Activated CD4-positive, alpha-beta T cell treated with anti-CD3 and anti-CD28 coated beads for 24 hours (primary cell): ENCODE results near the gene ATP6V1B1.

ENCODE experiments used
- DNase-seq, 2 donors: peaks; one replicate each; pipeline ENCODE4 v3.0.0-alpha.2; 2020; ENCODE audit warnings: low read depth in 2 of 2

Gene ATP6V1B1

DNA sequence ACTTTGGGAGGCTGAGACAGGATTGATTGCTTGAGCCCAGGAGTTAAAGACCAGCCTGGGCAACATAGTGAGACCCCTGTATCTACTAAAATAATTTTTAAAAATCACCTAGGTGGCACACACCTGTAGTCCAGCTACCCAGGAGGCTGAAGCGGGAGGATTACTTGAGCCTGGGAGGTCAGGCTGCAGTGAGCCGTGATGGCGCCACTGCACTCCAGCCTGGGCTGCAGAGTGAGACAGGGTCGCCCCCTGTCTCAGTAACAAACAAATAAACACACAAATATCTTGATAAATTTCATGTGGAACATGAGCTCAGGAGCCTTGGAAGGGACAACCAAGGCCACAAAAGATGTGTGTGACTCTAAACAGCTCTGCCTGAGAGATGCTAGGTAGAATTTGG lies 31.0 kb downstream of the ATP6V1B1 start:
- no peak for DNase-seq

DNA sequence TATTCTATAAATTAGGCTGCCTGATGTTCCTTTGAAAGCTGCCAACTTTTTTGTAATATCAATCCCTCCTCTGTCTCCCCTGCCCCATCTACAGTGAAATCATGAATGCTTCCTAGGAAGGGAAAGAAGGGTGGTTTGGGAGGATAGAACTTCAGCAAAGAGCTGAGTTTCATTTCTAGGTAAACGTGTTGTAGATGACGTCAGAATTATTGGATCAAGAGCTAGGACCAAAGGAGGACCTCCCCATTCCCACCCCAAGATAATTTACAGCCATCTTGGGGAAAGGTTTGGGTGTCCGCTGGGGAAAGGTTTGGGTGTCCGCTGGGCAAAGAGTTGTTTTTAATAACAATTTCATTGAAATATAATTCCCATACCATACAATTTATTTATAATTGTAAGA lies 31.5 kb downstream of the ATP6V1B1 start:
- DNase-seq = no peak

DNA sequence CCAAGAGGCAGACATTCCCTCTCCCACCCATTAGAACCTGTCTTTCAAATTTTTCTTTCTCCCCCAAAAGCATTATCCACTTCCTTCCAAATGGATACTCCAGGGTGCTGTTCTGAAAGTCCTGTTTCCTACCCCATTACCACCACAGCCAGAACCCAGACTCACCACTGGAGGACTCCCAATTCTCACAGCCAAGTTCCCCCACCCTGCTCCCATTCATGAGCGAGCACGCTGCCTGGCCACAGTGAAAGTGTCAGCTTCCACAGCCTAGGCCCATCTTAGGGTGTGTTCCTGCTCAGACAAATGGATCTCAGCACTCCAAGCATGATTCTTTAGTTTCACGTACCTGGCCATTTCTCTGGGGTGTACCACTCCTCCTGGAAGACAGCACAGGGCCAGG lies 38.9 kb downstream of the ATP6V1B1 start:
- DNase-seq = no peak

DNA sequence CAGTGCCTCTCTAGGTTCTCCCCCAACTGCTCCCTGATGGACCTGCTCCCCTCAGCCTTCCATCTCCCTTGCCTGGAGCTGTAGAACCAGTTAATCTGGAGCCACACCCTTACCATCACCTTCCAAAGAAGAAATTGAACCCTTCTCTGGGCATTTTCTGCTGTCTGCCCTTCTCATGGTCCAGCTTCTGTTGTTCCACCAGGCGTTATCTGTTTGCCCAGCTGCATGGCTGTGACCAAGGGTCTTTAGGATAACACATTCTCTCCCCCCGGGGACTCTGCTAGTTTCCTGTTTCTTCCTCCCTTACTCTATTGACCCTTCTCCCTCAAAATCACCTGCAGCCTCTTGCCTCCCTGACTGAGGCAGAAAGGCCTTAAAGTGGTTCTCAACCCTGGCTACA lies 39.5 kb downstream of the ATP6V1B1 start:
- no peak for DNase-seq

DNA sequence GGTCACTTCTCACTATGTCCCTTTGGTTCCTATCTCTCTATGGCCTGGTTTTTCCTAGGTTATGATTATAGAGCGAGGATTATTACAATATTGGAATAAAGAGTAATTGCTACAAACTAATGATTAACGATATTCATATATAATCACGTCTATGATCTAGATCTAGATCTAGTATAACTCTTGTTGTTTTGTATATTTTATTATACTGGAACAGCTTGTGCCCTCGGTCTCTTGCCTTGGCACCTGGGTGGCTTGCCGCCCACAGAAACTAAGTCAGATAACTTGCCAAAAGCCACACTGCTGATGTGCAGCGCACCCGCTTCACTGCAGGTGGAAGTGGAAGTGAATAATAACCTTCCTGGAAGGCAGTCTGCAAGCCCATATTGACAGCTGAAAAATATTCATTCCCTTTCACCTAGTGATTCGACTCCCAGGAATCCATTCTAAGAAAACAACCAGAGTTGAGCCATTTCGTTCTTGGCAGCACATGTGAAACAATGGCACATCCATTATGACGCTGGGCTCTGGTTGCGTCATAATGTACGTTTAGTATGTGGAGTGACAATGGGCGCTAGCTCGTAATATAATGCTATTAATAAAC lies 42.0 kb downstream of the ATP6V1B1 start:
- no peak for DNase-seq

DNA sequence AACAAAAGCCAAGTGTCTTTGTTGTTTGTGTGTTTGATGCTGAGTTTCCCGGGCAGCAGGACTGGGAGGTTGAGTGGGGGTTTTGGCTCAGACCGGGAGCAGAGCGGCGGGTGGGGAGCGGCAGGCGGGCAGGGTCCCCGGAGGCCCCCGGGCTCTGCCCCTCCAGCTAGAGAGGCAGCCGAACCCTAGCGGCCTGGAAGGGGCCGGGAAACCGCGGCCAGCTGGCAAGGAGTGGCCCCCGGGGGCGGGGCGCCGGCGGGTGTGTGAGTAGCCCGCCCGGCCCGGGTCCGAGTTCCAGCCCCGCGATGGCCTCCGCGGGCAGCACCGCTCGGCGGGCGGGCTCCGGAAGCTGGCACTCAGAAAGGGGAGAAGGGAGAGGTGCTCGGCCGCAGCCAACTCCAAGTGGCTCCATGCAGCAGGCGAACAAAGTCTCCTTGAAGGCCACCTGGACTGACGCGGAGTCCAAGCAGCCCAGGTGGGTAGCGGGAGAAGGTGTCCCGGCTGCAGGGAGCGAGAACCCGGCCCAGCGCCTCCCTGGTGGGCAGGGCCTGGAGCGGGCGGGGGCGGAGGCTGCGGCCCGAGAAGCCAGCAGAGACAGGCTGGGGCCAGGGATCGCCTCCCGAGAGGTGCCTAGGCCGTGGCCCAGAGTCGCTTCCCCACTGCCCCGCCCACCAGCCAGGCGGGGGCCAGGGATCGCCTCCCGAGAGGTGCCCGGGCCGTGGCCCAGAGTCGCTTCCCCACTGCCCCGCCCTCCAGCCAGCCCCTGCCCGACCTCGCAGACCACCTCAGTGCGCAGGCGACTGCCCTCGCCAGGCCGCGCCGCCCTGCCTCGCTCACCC lies 42.9 kb downstream of the ATP6V1B1 start, which contains the start of gene ANKRD53:
Gene ANKRD53, plus strand, starts transcription at position 290 of the 839 bp plus-strand sequence. Its CDS starts 16 bp downstream, at position 306.
- no peak for DNase-seq

DNA sequence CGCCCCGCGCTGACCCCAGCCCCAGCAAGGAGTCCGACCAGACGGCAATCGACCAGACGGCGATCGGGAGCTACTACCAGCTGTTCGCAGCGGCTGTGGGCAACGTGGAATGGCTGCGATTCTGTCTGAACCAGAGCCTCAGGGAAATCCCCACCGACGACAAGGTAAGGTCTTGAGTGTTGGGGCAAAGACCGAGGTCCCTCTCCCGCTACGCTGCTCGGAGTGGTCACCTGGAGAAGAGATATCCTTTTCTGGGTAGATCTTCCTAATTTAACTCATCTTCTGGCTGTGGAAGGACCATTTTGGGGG lies 43.4 kb downstream of the ATP6V1B1 start:
- no peak for DNase-seq

DNA sequence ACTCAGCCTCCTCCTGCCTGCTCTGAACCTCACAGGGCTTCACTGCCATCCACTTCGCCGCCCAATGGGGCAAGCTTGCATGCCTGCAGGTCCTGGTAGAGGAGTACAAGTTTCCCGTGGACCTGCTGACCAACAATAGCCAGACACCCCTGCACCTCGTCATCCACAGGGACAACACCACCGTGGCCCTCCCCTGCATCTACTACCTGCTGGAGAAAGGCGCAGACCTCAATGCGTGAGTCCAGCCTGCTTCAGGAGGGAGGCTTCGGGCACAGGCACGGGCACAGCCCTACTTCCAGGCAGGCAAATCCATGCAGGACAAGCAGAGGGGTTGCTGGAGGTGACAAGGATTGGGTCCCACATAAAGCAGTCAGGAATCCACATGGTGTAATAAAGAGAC lies 43.9 kb downstream of the ATP6V1B1 start:
- DNase-seq = no peak

DNA sequence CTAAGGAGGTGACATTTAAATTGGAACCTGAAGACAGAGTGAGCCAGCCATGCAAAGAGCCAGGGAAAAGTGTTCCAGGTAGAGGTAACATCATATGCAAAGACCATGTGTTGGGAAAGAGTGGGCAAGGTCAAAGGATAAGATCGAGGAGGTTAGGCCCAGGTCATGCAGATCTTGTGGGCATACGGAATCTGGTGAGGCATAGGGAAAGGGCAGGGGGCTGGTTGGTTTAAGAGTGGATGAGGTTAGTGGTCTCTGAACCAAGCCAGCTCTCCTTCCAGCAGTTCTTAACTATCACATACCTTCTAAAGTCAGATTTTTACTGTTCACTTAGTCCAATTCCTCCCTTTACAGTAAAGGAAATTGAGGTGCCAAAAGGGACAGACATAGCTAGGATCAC lies 45.7 kb downstream of the ATP6V1B1 start:
- DNase-seq = no peak

DNA sequence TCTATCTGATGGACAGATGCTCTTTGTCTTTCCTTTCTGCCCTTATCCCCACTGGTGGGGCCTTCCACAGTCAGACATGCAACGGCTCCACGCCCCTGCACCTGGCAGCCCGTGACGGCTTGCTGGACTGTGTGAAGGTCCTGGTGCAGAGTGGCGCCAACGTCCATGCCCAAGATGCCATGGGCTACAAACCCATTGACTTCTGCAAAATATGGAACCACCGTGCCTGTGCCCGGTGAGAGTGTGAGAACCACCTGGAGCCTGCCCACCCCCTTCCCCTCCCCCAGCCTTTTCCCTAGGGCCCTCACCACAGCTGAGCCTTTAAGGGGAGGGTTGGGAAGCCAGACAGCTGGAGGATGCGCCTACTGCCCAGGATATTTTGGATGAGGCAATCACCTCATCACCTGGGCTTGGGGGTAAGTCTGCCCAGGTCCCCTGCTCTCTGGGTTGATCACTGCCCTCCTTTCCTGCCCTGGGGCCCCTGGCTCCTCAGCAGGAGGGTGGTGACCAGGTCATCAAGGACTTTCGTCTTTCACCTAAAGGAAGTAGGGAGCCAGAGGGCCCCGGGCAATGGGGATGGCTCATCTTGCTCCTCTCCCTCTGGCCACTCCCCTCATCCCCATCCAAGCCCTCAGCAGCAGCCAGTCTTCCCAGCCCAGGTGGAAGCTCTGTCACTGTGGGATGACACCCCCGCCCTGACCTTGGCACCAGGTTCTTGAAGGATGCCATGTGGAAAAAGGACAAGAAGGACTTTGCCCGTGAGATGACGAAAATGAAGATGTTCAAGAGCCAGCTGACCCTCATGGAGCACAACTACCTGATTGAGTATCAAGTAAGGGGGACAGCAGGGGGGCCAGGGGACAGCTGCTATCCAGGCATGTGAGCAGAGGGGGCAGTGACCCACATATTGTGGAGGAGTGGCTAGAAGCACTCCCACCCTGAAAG lies 46.4 kb downstream of the ATP6V1B1 start:
- DNase-seq = no peak

DNA sequence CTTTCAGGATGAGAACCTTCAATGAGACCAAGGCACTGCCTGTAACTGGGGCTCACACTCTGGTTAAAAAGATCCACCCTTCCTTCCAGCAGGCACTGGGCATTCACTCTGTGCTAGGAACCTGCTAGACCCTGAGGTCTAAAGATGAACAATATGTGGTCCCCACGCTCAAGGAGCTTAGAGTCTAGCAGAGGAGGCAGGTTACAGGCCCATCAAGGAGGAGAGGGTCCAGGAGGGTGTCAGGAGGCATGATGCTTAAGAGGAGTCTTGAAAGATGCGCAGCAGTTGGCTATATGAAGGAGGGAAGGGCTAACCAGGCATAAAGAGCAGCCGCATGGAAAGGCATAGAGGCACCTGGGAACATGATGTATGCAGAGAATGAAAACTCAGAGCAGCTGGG lies 47.3 kb downstream of the ATP6V1B1 start:
- DNase-seq = no peak

DNA sequence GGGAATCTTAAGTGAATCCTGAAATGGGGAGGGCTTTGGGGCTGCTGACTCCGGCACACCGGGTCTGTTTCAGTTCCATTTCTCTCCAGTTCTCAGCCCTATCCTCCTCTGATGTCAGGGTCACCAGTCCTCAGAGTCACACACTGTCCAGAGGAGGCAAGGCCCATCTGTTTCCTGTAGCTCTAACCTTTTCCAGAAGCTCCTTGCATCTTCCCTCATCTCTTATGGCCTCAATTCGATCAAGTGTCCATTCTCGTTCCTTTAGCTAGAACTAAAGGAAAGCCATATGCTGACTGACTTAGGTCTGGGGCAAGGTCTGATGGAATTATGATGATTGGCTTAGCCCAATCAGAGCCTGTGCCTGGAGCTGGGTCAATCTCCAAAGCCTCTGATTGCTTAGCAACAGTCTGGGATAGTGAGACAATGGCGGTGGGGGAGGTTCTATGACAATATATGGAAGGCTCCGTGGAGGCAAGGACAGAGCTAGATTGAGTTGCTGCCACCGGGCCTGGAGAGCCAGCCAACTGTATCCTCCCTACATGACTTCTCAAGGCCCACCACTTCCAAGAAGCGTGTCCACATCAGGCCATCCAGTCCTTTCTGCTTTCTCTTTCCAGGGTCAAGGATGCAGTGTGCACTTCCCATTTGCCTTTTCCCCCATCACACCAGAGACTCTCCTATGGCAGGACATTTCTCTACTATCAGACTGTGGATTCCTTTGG lies 48.0 kb downstream of the ATP6V1B1 start:
- no peak for DNase-seq

DNA sequence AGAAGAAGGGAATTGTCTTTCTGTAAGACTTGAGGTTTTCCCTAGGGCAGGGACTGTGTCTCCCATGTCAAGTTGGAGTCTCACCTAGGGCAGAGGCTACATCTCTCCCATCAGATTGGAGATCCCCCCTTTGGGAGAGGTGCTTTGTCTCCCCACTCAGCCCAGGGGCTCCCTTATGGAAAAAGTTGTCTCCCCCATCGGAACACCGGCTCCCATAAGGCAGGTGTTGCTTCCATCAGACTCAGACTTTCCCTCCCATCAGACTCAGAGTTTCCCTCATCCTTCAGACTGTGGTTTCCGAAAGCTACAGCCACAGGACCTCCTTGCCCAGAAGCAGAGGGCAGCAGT lies 48.5 kb downstream of the ATP6V1B1 start:
- no peak for DNase-seq

DNA sequence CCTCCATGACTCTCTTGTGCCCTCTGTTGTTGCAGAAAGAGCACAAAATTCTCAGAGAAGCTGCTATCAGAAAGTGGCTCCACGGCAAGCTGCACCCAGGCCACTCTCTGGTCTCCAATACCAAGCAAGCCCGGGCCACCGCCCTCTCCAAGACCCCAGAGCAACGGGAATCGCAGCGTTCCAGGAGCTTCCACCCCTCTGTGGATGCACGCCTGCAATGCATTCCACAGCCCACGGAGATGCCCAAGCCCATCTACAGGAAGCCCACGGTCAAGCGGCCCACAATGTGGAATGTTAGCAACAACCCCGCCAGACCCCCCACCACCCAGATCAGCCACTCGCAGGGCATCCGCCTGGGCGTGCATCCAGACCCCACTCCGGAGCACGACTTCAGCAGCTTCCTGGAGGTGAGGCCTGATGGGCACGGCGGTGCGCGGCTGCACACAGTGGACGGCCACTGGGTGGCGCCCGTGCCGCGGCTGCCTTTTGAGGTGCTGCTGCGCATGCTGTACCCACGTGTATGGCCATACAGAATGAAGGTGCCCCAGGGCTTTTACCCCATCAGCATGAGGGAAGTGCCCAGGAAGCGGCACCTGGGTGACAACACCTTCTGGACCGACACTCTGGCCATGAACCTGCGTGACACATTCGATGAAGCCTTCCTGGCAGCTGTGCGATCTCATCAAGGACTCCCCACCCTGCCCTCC lies 49.0 kb downstream of the ATP6V1B1 start:
- peak; percentile 76 to 77 for DNase-seq

DNA sequence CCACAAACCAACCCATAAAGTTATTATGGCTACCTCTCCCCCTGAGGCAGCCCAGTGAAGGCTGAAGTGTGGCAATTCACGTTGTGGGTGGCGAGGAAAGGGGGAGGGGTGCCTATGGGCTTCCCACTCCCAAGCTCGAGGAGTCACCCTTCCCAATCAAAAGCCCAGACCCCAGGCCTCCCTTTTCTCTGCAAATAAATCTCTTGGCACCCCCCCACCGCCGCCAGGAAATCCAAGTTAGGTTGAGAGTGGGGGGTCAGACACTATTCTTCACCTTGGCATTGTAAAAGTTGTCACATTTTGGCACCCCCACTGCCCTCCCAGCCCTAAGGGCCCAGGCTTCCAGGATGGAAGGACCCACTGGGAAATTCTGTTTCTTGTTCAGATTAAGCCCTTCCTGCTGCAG lies 49.6 kb downstream of the ATP6V1B1 start:
- no peak for DNase-seq

DNA sequence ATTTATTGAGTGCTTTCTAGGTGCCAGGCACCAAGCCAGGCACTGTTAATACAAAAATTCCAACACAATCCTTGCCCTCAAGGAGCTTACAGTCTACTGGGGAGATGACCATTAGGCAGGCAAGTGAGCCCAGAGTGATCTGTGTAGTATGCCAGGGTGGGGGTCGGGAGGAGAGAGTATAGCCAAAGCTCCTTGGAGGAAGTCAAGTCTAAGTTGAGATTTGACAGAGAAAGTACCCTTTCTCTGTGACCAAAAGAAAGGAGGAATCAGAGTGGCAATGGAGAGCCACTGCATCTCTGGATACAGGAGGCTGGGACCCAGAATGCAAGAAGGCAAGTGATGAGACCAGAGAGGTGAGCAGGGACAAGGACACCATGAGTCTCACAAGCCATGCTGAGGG lies 50.3 kb downstream of the ATP6V1B1 start:
- no peak for DNase-seq

DNA sequence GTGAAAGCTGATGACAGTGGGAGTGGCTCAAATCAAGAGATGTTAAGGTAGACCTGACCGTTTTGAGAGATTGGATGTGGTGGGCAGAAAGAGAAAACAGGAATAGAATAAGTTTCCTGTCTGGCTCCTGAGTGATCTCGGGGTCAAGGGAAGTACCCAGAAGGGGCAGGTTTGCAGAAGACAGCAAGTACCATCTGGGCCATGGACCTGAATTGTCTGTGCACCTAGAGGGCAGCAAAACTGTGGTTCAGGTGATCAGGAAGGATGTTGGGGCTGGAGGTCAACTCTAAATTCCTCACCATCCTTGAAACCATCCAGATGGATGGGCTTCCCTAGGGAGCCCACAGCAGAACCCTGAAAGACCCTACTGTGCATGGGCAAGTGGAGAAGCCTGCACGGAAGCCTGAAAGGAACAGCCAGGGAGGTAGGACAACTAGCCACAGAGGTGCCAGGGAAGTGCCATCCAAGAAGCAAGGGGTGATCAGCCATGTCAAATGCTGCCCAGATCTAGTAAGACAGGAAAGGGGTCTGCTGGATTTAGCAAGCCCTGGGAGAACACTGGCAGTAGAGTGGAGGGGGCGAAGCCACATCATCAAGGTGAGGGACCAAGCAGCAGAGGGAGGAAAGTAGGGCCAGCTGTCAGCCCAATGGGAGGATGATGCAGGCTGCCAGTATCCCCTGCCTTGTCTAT lies 50.9 kb downstream of the ATP6V1B1 start:
- DNase-seq = no peak

DNA sequence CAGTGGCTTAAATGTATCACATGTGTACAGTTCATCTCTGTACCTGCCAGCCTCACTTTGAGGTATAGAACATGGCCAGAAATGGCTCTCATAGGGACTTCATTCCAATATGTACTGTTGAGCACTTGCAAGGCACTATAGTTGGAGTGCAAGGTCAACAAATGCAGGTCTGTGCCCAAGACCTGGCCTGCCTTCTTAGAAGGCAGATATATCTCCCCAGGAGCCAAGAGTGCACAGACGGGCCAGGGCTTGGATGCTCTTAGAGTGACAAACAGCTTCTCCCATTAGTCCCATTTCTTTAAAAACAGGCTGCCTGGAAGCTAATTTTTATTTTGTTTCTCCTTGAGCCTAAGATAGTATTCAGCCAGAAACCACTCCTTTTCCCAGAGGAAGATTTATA lies 51.7 kb downstream of the ATP6V1B1 start:
- no peak for DNase-seq

DNA sequence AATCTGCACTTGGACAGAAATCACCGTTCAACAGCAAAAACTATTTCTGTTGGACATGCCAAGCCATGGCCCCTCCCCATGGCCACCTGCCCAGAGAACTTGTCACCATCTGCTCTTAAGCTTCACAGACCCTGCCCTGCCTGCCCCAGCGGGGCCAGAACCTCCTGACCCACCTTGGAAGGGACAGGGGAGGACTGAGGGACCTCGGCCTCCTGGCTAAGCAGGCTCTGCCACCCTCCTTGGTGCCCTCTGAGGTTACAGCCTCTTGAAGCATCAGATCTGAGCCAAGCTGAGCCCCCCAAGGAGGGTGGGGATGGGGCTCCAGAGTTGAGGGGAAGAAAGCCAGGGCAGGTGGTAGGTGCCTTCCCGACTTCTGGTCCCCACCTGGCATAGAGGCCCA lies 52.5 kb downstream of the ATP6V1B1 start:
- DNase-seq = no peak

DNA sequence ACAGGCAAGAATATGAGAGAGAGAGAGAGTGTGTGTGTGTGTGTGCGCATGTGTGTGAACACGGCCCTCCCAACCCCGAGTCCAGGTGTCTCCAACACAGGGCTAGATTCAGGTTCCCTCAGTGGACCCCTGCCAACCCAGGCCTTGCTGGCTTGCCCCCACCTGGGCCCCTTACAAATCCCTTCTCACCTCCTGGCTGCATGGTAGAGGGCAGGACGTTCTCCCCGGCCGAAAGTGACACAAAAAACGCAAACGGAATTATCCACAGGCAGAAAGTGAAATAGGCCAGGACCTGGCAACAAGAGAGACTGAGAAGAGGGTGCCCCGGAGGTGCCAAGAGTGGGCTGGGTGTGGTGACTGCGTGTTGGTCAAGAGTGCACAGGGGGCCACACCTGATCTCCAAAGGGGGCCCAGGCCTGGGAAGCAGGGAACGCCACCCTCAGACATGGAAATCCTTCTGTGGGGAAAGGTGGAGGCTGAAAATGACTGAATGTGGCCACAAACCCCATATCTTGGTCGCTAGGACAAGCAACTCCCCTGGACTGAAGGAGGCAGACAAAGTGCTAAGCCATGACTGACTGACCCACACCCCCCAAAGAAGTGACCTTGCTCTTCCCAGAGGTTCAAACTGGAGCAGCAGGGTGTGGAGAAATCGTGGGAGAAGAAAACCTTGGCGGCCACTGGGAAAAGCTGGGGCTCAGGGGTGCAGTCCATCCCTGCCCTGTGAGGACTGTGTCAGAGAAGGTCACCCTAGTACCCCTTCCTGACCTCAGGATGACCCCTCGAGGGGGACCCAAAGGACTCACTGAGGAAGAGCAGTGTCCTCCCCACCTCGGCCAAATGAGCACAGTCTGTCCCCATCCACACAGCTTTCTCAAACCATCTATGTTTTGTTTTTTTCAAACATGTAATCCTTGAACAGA lies 53.3 kb downstream of the ATP6V1B1 start:
- no peak for DNase-seq
